ENCODE data around the gene ITPRIPL1.

Gene ITPRIPL1

DNA sequence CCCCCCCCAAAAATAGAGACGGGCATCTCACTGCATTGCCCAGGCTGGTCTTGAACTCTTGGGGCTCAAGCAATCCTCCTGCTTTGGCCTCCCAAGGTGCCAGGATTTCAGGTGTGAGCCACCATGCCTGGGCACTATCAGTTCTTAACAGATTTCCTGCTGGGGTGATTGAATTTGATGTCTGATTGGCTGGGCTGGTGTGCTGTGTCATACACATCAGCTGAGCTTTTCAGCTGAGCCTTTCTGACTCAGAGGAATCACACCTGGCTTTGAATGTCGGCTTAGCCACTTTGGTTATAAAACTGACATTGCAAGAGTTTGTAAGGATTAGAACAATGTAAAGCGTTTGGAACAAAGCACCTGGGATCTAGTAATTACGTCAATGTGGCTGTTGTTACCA, 29.4 kb downstream of the ITPRIPL1 start:
- Histone ChIP-seq H3K4me3 (ENCODE audit: low read depth, low read length, poor library complexity, severe bottlenecking) (no peak overlapping the region), H3K9ac (ENCODE audit: low read length) (no peak overlapping the region), H3K4me1 (ENCODE audit: insufficient read depth, low read length, severe bottlenecking) (no peaks in the 10 kb centered on the region), H3K9me3 (ENCODE audit: low read length) (no peaks in the 10 kb centered on the region), H3K27ac (ENCODE audit: low read depth, low read length, poor library complexity, severe bottlenecking) (no peak overlapping the region), H3K9me2 (ENCODE audit: low read depth, low read length) (no peaks in the 10 kb centered on the region), H3F3A (ENCODE audit: insufficient read depth, low read length) (no peaks in the 10 kb centered on the region), H4K20me1 (ENCODE audit: insufficient read depth, low read length) (no peaks in the 10 kb centered on the region), H3K36me3 (ENCODE audit: insufficient read depth, low read length) (peaks cover 97% of the 10 kb centered on the region), H3K27me3 (ENCODE audit: insufficient read depth, low read length) (no peaks in the 10 kb centered on the region), H2AFZ (ENCODE audit: low read length) (no peak overlapping the region), H3K4me2 (ENCODE audit: low read length) (no peak overlapping the region), H3K79me2 (ENCODE audit: insufficient read depth, low read length) (no peaks in the 10 kb centered on the region)
- TF ChIP-seq CTCF (IDR thresholded peaks at IDR 0.05; ENCODE audit: low read length) (no peak), EZH2 (IDR thresholded peaks at IDR 0.05; ENCODE audit: borderline replicate concordance, low read length) (no peak)

GRCh38 chr2:96356889-96357288, 31.8 kb downstream of the ITPRIPL1 start:
- Histone ChIP-seq H3K4me2 (ENCODE audit: low read length) (no peak overlapping the region), H3K9ac (ENCODE audit: low read length) (no peak overlapping the region), H3K36me3 (ENCODE audit: insufficient read depth, low read length) (peaks cover 95% of the 10 kb centered on the region), H4K20me1 (ENCODE audit: insufficient read depth, low read length) (no peaks in the 10 kb centered on the region), H3K27ac (ENCODE audit: low read depth, low read length, poor library complexity, severe bottlenecking) (no peak overlapping the region), H2AFZ (ENCODE audit: low read length) (no peak overlapping the region), H3K4me1 (ENCODE audit: insufficient read depth, low read length, severe bottlenecking) (no peaks in the 10 kb centered on the region), H3K79me2 (ENCODE audit: insufficient read depth, low read length) (no peaks in the 10 kb centered on the region), H3K27me3 (ENCODE audit: insufficient read depth, low read length) (no peaks in the 10 kb centered on the region), H3K9me3 (ENCODE audit: low read length) (no peaks in the 10 kb centered on the region), H3F3A (ENCODE audit: insufficient read depth, low read length) (no peaks in the 10 kb centered on the region), H3K9me2 (ENCODE audit: low read depth, low read length) (no peaks in the 10 kb centered on the region), H3K4me3 (ENCODE audit: low read depth, low read length, poor library complexity, severe bottlenecking) (no peak overlapping the region)
- no peak for TF ChIP-seq CTCF (IDR thresholded peaks at IDR 0.05; ENCODE audit: low read length)
- no peak for TF ChIP-seq EZH2 (IDR thresholded peaks at IDR 0.05; ENCODE audit: borderline replicate concordance, low read length)

DNA sequence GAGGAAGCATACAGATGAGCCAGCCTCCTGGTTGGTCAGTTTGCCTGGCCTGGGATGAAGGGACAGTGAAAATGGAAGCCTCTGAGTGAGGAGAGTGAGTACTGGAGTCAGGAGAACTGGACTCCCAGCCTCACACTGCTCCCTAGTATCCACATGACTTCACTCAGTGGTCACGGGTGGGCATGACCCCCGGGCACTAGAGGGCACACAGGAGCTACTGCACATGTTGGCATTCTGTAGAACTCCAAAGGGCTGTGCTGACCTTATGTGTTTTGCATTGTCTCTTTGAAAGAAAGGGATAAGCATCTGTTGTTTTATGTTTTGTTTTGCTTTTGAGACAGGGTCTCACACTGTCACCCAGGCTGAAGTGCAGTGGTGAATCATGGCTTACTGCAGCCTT, 34.2 kb downstream of the ITPRIPL1 start:
- no peak overlapping the region for H3K27ac ChIP-seq (ENCODE audit: low read depth, low read length, poor library complexity, severe bottlenecking)
- H3K9me2 ChIP-seq (ENCODE audit: low read depth, low read length), result no peaks in the 10 kb centered on the region
- H3K9ac ChIP-seq (ENCODE audit: low read length), result no peak overlapping the region
- H3K27me3 ChIP-seq (ENCODE audit: insufficient read depth, low read length), result no peaks in the 10 kb centered on the region
- peaks cover 95% of the 10 kb centered on the region for H3K36me3 ChIP-seq (ENCODE audit: insufficient read depth, low read length)
- no peaks in the 10 kb centered on the region for H3F3A ChIP-seq (ENCODE audit: insufficient read depth, low read length)
- no peaks in the 10 kb centered on the region for H3K79me2 ChIP-seq (ENCODE audit: insufficient read depth, low read length)
- H3K4me1 ChIP-seq (ENCODE audit: insufficient read depth, low read length, severe bottlenecking), result no peaks in the 10 kb centered on the region
- peak; percentile 38; the same call in 1 of the 2 replicates for TF ChIP-seq CTCF (IDR thresholded peaks at IDR 0.05; ENCODE audit: low read length)
- TF ChIP-seq EZH2 (IDR thresholded peaks at IDR 0.05; ENCODE audit: borderline replicate concordance, low read length), result no peak
- H4K20me1 ChIP-seq (ENCODE audit: insufficient read depth, low read length), result no peaks in the 10 kb centered on the region
- H3K4me2 ChIP-seq (ENCODE audit: low read length), result no peak overlapping the region
- H3K4me3 ChIP-seq (ENCODE audit: low read depth, low read length, poor library complexity, severe bottlenecking), result no peak overlapping the region
- H2AFZ ChIP-seq (ENCODE audit: low read length), result no peak overlapping the region
- H3K9me3 ChIP-seq (ENCODE audit: low read length), result no peaks in the 10 kb centered on the region
